ENCODE results near the gene ZNF514. TPM values are rescaled to one million over a fixed set of nuclear protein-coding genes. Genes with fewer than 3 reads are reported as not detected.
A peak's percentile ranks its signal among the peaks of the same experiment; 100 is the strongest.

Gene ZNF514
- total RNA-seq, 1 experiment from 2014 or later, result 12.9 TPM

DNA sequence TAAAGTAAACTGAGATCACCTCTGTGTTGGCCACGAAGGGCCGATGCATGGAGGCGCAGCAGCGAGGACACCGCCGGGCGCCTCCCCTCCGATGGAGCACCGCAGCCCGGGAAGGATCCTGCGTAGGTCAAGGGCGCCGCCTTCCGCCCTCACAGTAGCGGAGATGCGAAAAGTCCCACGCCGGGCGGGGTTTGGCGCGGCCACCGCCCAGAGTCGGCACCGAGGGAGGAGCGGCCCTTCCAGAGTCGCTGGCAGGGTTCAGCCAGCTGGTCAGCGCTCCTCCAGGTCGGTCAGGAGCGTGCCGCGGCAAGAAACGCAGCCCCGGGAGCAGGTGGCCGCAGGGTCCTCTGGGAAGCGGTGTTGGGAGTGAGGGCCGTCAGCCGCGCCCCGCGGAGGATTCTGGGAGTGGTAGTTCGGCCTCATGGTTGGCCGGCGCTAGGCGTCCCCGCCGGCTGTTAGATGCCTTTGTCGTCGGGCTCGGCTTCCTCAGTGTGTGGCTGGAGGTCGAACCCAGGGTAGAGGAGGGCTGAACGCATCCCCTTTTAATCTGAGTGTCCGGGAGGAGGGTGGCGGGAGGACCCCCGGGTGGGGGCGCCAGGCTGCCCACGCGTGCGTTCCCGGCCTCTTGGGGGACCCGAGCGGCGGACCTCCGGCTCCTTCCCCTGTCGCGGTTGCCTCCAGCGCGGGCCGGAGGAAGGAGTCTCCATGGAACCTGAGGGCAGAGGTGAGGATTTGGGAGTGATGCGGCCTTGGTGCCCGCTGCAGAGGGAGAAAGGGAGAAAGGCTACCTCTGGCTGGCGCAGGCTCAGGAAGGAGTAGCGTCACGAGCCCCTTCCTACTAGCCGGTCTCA is 47.7 kb upstream of the ZNF514 start, which contains the start of gene ZNF892:
Gene ZNF892 (plus strand): TSS at position 411 of the 851 bp plus-strand sequence. CDS start 295 bp downstream, at position 706.
- Histone ChIP-seq H3K4me2 (ENCODE audit: insufficient read depth, insufficient read length, low read length) (peak within 1 kb of the TSS; percentile 47), H3T11ph (ENCODE audit: low read length) (no peak within 1 kb of the TSS), H4K91ac (ENCODE audit: insufficient read length, low read depth, low read length) (no peak within 1 kb of the TSS), H2BK20ac (ENCODE audit: low read depth, low read length, poor library complexity, severe bottlenecking) (no peak within 1 kb of the TSS), H2AK5ac (ENCODE audit: insufficient read length, low read length) (no peak within 1 kb of the TSS), H3K18ac (ENCODE audit: insufficient read length, low read depth, low read length) (peak within 1 kb of the TSS; percentile 20), H3K56ac (ENCODE audit: insufficient read length, low read depth, low read length) (no peak within 1 kb of the TSS), H3K9ac (ENCODE audit: extremely low read depth, insufficient read length, low read length) (peak within 1 kb of the TSS; percentile 44), H2BK120ac (ENCODE audit: low read depth, low read length, poor library complexity, severe bottlenecking) (no peak within 1 kb of the TSS), H3K79me1 (ENCODE audit: insufficient read depth, low read depth, low read length, poor library complexity, severe bottlenecking) (no peaks in the 10 kb centered on the region), H4K8ac (replicated peaks; ENCODE audit: insufficient read length, low read depth, low read length) (no peak within 1 kb of the TSS), H2BK5ac (ENCODE audit: insufficient read length, low read length) (no peak within 1 kb of the TSS), H3K9me3 (ENCODE audit: control insufficient read depth, low read depth, low read length) (peaks cover 22% of the 10 kb centered on the region), H2BK15ac (ENCODE audit: low read depth, low read length) (no peak within 1 kb of the TSS), H3K23me2 (ENCODE audit: insufficient read length, low read depth, low read length, poor library complexity, severe bottlenecking) (peaks cover 3% of the 10 kb centered on the region), H2BK12ac (ENCODE audit: insufficient read length, low read depth, low read length) (no peak within 1 kb of the TSS), H4K20me1 (ENCODE audit: control insufficient read depth, insufficient read depth, insufficient read length) (no peaks in the 10 kb centered on the region), H4K5ac (ENCODE audit: insufficient read length, low read depth, low read length) (no peak within 1 kb of the TSS), H3K27me3 (ENCODE audit: insufficient read depth, low read length) (peaks cover 8% of the 10 kb centered on the region), H3K14ac (ENCODE audit: insufficient read depth, low read length) (peak within 1 kb of the TSS; percentile 80), H3K4me1 (ENCODE audit: insufficient read depth, low read length) (no peaks in the 10 kb centered on the region), H2AFZ (ENCODE audit: low read length) (no peak within 1 kb of the TSS), H3K79me2 (ENCODE audit: insufficient read depth, low read length) (no peaks in the 10 kb centered on the region), H3K27ac (ENCODE audit: insufficient read length, low read depth, low read length) (no peak within 1 kb of the TSS), H3K4ac (ENCODE audit: low read depth, low read length) (no peak within 1 kb of the TSS), H3K23ac (ENCODE audit: insufficient read length, low read depth, low read length) (no peak within 1 kb of the TSS)
- H3K4me1 Mint-ChIP-seq, result peaks cover 21 to 25% of the 10 kb centered on the region in 2 experiments
- DNase-seq, result peak; percentile 96
- peak within 1 kb of the TSS; percentile 86 to 92 for H3K4me3 Mint-ChIP-seq
- peak within 1 kb of the TSS; percentile 88 to 96 (median 94); a peak in 6 of 7 replicates for H3K27ac Mint-ChIP-seq
- H3K36me3 Mint-ChIP-seq (ENCODE audit: insufficient read depth in 1 of 3, low read depth in 3 of 3), result peaks cover 35 to 42% (median 35%) of the 10 kb centered on the region in 3 experiments
- no CpG with 5 or more reads among the region's 74 CpGs for WGBS (ENCODE audit: extremely low coverage, insufficient read length, low lambda C conversion rate)
- H3K9me3 Mint-ChIP-seq, result peaks cover 33 to 35% of the 10 kb centered on the region in 2 experiments
- TF ChIP-seq CTCF (conservative IDR thresholded peaks at IDR 0.05), result peak; percentile 39; the same call in 2 of the 3 replicates
- H3K27me3 Mint-ChIP-seq (ENCODE audit: low read depth), result peaks cover 25% of the 10 kb centered on the region
